A673 (cell line): ENCODE data around the gene KATNAL1.

Experiments used
- CTCF ChIP-seq: fragments of 300-800, 200-600 bp; sonication (generic); conservative IDR thresholded peaks from 2 replicates; pipeline ENCODE4 v1.5.1; 2017; ENCODE audit warnings: low read depth, mild to moderate bottlenecking, antibody characterized with exemption, low read length, moderate library complexity, mixed read lengths
- EZH2 ChIP-seq: fragments of 200-600 bp; sonication (generic); IDR thresholded peaks from 2 replicates; pipeline ENCODE4 v1.6.1; 2017; ENCODE audit warnings: borderline replicate concordance, low read depth, mild to moderate bottlenecking, mixed read lengths, antibody characterized with exemption, low read length; ENCODE audit not compliant: poor library complexity, severe bottlenecking

GRCh38 chr13:30173303-30173610, 134.1 kb downstream of the KATNAL1 start:
- no peak for TF ChIP-seq CTCF
- no peak for TF ChIP-seq EZH2
